HG03139 (cell line): ENCODE measurements around the gene RCC2.
"Not testable (repeated sequence)": the region's sequence is repeated elsewhere in the genome, so short reads cannot be mapped to it uniquely, and the experiment has no call there.

ENCODE experiments used
- ATAC-seq: cut with Tn5 transposase; IDR thresholded peaks from one replicate; pipeline ENCODE4 v1.9.1; 2021; ENCODE audit not compliant: unreplicated experiment

RCC2 gene

DNA sequence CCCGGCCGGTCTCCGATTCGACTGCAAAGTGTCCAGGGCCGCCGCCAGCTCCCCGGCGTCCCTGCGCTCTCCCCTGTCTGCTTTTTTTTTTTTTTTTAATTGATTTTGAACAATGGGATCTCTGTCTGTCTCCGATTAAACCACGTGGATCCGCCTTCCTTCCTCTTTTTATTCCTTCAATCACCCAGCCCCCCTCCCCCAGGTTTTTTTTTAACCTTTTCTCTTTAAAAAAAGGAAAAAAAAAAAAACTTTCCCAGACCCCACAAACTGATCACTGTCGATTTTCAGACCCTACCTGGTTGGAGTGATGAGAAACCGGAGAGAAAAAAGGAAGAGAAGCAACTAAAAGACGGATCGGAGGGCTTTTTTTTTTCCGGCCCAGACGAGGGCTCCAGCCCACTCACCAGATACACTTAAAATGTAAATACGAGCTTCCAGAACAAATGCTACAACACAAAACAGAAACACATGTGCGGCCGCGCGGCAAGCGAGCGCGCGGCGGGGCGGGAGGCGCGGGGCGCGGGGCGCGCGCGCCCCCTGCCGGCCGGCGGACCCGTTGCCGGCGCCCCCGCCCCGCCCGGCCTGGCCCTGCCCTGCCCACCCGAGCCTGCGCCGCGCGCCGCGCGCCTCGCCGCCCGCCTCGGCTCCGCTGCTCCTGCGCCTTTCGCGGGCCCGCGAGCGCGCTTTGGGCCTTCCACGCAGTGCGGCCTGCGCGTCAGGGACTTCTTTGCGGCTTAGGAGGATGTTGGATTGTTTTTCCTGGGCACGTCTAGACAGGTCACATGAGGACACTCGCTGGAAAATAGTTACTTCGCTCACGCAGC is at the start of gene RCC2:
Gene RCC2, minus strand, starts transcription at position 428 of the 824 bp plus-strand sequence. CDS start 1,163 bp downstream, outside the sequence.
- ATAC-seq: no peak

DNA sequence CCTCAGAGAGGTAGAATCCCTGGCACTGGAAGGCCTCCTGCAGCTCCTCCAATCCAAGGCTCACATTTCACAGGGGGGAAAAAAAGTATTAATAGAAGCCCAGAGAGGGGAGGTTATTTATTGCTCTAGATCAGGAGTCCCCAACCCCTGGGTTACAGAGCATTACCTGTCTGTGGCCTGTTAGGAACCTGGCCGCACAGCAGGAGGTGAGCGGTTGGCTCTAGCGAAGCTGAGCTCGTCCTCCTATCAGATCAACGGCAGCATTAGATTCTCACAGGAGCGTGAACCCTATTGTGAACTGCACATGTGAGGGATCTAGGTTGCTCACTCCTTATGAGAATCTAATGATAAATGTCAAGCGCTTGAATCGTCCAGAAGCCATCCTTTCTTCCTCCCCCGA is 46.8 kb upstream of the RCC2 start:
- ATAC-seq: no peak

DNA sequence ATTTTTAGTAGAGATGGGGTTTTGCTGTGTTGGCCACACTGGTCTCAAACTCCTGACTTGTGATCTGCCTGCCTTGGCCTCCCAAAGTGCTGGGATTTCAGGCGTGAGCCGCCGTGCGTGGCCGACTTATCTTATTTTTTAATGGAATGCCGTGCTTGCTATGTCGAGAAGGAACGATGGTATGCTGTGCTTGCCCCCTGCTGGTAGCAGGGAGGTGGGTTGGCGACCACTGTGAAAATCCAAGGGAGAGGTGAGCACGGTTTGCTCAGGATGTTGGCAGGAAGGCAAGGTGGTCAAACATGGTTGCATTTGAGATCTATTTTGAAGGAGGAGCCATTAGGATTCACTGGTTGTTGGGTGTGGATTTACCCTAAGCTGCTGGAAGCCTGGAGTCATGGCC is 45.8 kb upstream of the RCC2 start:
- ATAC-seq: no peak

DNA sequence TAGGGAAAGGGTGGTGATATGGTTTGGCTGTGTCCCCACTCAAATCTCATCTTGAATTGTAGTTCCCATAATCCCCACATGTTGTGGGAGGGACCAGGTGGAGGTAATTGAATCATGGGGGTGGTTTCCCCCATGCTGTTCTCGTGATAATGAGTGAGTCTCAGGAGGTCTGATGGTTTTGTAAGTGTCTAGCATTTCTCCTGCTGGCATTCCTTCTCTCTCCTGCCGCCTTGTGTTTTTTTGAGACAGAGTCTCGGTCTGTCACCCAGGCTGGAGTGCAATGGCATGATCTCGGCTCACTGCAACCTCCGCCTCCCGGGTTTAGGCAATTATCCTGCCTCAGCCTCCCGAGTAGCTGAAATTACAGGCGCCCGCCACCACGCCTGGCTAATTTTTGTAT is 42.5 kb upstream of the RCC2 start:
- not testable (repeated sequence) for ATAC-seq

DNA sequence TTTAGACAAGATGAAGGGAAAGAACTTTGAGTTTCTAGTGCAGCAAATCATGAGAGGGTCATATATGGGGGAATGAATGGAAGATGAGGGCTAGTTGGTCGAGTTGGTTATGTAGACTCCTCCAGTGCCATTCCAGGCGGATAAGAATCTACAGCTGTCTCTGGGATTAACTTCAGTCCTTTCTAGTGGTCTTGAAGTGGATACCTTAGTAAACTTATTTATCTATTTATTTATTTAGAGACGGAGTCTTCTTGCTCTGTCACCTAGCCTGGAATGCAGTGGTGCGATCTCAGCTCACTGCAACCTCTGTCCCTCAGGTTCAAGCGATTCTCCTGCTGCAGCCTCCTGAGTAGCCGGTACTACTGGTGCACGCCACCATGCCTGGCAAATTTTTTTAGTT is 41.4 kb upstream of the RCC2 start:
- ATAC-seq: no peak

DNA sequence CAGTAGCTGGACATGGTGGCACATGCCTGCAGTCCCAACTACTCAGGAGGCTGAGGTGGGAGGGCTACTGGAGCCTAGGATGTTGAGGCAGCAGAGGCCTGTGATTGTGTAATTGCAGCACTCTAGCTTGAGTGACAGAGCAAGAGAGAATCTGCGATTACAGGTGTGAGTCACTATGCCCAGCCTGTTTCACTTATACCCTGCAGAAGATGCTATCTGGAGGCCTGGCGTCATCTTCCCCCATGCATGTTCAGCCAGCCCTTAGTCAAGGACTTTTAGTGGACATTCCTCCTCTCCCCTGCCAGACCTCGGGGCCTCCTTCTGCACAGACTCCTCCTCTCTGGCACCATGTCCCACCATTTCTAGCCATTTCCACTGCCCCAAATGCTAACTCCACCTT is 36.3 kb upstream of the RCC2 start:
- ATAC-seq: no peak

DNA sequence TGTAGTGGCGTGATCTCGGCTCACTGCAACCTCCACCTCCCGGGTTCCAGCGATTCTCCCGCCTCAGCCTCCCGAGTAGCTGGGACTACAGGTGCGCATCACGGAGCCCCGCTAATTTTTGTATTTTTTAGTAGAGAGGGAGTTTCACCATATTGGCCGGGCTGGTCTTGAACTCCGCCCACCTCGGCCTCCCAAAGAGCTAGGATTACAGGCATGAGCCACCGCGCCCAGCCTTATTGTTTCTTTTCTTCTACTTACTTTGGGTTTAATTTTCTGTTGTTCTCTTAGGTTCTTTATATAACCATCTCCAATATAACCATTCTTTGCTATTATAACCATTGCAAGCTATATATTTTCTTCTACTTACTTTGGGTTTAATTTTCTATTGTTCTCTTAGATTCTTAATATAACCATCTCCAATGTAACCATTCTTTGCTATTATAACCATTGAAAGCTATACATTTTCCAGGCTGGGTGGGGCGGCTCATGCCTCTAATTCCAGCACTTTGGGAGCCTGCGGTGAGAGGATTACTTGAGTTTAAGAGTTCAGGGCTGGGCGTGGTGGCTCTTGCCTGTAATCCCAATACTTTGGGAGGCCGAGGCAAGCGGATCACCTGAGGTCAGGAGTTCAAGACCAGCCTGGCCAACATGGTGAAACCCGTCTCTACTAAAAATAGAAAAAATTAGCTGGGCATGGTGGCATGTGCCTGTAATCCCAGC is 35.5 kb upstream of the RCC2 start:
- not testable (repeated sequence) for ATAC-seq

DNA sequence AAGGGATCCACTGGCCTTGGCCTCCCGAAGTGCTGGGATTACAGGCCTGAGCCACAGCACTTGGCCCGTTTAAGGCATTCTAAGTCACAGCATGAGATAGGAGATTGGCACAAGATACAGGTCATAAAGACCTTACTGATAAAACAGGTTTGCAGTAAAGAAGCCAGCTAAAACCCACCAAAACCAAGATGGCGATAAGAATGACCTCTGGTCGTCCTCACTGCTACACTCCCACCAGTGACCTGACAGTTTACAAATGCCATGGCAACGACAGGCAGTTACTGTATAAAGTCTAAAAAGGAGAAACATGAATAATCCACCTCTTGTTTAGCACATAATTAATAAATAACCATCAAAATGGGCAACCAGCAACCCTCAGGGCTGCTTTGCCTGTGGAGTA is 33.3 kb upstream of the RCC2 start:
- no peak for ATAC-seq

DNA sequence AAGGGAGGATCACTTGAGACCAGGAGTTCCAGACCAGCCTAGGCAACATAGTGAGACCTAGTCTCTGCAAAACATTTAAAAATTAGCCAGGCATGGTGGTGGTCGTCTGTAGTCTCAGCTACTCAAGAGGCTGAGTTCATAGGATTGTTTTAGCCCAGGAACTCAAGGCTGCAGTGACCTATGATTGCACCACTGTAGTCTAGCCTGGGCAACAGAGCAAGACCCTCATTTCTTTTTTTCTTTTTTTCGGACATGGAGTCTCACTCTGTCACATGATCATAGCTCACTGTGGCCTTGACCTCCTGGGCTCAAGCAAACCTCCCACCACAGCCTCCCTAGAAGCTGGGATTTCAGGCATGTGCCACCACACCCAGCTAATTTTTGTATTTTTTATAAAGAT is 31.9 kb upstream of the RCC2 start:
- no peak for ATAC-seq

DNA sequence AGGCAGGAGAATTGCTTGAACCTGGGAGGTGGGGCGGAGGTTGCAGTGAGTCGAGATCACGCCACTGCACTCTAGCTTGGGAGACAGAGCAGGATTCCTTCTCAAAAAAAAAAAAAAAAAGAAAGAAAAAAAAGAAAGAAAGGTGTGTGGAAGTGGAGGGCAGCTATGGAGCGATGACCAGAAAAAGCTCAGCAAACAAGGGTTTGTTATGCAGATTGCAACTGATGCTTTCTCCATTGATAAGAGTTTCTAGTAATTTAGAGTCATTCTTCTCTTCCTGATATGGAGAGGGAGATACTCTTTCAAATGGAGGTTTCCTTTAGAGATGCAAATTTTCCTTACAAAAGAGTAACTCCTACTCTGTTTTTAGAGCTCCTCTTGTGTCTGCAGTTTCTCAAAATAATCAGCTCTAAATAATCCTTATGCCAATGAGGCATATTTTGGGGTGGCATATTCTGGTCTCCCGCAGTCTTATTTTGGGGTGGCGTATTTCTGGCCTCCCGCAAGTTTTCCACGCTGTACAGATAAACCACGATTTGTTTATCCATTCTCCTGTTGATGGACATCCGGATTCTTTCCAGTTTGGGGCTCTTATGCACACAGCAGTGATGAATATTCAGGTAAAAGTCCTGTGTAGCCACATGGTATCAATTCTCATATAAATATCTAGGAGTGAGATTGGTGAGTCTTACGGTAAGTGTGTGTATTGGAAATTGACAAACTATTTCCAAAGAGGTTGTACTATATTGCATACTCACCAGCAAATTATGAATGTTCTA is 30.7 kb upstream of the RCC2 start:
- no peak for ATAC-seq

DNA sequence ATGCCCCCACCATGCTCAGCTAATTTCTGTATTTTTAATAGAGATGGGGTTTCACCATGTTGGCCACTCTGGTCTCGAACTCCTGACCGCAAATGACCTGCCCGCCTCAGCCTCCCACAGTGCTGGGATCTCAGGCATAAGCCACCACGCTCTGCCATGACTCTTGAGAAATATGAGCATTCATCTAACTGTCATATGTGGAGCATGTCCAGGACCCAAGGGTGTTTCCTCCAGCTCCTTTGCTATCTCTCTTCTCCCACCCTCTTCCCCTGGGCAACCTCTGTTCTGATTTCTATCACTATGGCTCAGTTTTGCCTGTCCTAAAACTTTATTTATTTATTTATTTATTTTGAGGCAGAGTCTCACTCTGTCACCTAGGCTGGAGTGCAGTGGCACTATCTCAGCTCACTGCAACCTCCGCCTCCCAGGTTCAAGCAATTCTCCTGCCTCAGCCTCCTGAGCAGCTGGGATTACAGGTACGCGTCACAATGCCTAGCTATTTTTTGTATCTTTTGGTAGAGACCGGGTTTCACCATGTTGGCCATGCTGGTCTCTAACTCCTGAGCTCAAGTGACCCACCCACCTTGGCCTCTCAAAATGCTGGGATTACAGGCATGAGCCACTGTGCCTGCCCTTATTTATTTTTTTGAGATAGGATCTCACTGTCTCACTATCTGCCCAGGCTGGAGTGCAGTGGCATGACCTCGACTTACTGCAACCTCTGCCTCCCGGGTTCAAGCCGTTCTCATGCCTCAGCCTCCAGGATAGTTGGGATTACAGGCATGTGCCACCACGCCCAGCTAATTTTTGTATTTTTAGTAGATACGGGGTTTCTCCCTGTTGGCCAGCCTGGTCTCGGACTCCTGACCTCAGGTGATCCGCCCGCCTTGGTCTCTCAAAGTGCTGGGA is 29.1 kb upstream of the RCC2 start:
- not testable (repeated sequence) for ATAC-seq

DNA sequence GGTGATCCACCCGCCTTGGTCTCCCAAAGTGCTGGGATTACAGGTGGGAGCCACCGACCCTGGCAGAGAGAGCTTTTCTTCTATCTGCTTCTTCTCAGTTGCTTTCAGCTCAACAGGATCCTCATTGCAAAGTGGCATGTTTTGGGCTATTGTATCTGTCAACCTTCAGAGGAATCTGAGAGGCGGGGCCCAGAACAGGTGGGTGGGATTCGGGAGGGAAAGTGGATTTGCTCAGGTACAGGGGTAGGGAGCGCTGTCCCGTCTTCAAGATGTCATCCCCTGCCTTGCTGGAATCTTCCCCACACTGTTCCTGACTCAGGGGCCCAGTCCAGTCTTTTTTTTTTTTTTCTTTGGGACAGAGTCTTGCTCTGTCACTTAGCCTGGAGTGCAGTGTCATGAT is 26.9 kb upstream of the RCC2 start:
- ATAC-seq: no peak

DNA sequence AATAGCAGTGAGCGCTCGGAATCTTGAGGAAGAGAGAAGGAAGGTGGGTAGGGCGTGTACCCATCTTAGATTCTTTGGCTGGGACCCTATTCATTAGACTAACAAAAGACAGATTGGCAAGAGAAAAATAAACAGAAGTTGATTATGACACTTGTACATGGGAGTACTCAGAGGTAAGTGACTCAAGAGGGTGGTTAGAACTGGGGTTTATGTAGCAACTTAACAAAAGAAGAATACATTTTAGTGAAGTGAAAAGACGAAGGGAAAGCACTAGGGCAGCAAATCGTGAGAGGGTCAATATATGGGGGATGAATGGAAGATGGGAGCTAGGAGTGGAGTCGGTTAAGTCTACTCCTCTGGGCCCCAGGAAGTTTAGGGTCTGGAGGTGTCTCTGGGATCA is 25.8 kb upstream of the RCC2 start:
- no peak for ATAC-seq

DNA sequence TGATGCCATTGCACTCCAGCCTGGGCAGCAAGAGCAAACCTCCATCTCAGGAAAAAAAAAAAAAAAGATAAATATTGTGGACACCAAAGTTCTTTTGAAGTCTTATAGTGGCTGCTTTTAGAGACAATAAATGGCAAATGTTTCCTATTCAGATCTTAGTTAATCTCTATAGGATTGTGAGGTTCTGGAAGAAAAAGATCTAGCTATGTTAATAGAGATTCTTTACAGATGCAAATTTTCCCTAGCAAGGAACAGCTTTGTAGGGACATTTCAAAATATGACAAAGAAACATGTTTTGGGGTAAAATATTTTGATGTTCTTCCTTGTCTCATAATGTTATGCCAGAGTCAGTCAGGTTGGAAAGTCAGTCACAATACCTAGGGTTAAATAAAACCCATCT is 24.5 kb upstream of the RCC2 start:
- no peak for ATAC-seq

DNA sequence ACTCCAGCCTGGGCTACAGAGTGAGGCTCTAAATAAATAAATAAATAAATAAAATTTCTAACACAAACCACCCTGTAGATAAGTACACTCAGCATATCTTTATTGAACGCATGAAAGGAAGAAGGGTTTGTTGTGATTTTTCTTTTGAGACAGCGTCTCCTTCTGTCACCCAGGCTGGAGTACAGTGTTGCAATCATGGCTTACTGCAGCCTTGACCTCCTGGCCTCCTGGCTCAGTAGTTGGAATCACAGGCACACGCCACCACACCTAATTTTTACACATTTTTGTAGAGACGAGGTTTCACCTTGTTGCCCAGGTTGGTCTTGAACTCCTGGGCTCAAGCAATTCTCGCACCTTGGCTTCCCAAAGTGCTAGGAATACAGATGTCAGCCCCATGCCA is 23.2 kb upstream of the RCC2 start:
- ATAC-seq: no peak

DNA sequence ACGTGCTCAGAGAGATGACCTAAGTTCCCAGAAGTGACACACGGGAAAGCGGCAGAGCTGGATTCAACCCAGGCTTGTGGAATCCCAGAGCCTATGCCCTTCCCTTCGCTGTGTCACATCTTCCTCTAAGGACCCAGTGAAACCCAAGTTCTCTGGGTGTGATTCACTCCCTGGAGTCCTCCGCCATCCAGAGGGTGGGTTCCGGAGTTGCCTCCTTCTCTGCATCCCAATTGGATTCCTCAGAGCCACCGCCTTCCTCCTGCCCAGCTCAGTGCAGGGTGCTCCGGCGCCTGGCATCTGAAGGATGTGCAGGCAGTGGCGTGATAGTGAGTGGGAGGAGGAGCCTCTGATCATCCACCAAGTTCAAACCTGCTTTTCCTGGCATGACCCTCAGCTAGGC is 20.7 kb upstream of the RCC2 start:
- ATAC-seq: no peak

DNA sequence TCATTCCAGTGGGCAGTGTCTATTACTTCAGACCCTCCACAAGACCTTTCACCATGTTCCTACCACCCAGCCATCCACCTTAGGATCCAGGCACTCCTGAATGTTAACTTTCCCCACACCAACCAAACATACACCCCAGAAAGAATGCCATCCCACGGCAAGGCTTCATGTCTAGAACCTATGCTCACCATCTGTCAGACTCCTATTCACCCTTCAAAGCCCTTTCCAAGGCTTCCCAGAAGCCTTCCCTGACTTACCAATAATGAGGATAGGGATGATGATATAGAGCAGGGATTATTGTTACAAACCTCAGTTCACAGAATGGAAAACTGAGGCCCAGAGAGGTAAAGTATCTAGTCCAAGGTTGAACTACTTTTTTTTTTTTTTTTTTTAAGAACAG is 19.3 kb upstream of the RCC2 start:
- no peak for ATAC-seq

DNA sequence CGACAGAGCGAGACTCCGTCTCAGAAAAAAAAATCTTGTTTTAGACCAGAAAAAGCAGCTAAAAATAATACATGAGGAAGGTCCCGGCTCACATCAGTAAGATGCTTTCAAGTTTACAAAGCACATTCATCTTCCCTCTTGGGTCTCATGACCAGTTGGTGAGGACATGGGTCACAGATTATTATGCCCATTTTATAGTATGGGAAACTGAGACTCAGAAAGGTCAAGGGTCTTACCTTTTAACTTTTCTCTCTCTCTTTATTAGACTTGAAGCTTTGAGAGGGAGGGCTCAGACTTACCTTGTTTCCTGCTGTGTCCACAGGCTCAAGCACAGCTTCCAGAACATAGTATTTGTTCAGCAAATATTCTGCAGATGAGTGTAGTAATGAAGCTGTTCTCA is 13.2 kb upstream of the RCC2 start:
- ATAC-seq: no peak

DNA sequence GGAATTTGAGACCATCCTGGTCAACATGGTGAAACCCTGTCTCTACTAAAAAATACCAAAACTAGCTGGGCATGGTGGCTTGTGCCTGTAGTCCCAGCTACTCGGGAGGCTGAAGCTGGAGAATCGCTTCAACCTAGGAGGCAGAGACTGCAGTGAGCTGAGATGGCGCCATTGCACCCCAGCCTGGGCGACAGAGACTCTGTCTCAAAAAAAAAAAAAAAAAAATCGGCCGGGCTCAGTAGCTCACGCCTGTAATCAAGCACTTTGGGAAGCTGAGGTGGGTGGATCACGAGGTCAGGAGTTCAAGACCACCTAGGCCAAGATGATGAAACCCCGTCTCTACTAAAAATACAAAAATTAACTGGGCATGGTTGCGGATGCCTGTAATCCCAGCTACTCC is 12.7 kb upstream of the RCC2 start:
- not testable (repeated sequence) for ATAC-seq

DNA sequence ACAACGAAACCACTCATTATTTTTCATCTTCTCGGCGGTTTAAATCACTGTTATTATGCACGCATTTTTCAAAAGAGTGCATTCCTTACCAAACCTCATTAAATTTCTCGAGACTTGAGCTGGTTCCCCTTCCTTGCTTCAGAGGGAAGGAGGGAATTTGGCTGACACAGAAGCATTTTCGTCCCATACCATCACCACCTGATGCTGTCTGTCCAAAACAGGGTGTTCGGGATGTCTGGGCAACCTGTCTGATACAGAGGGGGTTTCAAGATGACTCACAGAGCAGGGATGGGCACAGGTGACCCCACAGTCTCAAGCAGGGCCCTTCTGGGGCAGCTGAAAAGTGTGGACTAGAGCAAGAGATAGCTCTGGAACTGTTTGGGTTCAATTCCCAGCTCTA is 12.3 kb upstream of the RCC2 start:
- no peak for ATAC-seq

DNA sequence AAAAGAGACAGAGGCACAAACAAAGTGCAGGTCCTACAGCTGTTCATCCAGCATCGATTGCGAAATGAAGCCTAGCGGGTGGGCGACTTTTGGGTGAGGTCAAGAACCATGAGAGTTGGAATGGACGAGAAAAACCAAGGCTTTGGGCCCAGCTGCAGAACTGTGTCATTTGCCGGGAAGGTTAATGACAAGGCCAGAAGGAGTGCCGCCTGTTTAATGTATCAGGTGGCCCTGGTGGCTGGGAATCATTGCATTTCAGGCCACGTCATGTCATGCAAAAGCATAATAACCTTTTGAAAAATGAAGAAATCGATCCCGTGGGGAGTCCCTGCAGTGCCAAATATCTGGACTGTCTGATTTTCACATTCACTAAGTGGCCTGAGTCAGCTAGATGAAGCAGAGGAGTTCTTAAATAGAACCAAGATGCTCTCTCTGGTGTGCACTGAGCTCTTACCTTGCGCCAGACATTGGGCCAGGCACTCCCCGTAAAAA is 8.1 kb upstream of the RCC2 start:
- ATAC-seq: no peak
